ENCODE results near the gene ATG9B.

DNA sequence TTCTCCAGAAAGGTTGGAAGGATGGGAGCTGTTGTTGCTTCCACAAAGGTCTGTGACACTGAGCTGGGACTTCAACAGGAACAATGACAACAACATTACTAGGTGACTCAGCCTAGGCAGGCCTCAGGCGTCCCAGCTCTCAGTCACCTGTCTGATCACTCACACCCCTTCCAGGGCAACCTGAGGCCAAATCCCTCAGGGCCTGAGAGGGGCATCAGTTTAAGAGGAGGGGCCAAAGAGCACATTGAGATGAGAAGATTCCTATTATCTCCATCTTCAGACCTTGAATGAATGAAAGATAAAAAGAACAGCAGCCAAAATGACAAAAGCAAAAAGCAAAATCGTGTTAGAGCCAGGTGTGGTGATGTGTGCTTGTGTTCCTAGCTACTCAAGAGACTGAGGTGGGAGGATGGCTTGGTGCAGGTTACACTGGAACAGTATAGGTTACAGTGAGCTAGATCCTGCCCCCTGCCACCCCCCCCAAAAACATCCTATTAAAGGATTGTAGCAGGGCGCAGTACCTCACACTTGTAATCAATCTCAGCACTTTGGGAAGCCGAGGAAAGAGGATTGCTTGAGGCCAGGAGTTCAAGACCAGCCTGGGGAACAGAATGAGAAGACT, at the start of gene ATG9B:
- TF ChIP-seq CTCF (IDR thresholded peaks at IDR 0.05) (no peak), POLR2A (IDR thresholded peaks at IDR 0.05) (no peak)

All from uterus (tissue), 2 donors.